Loucy (cell line): ENCODE measurements around the gene ZNF681.

Source experiments
- H2AFZ ChIP-seq: fragments of 200-600 bp; sonication (generic); 2 replicates; pipeline ENCODE4 v1.6.0; 2016; ENCODE audit warnings: antibody characterized with exemption, mild to moderate bottlenecking, low read length, moderate library complexity
- H3F3A ChIP-seq: fragments of 200-600 bp; 2 replicates; pipeline ENCODE4 v1.6.0; 2016; ENCODE audit warnings: antibody characterized with exemption, low read depth, mild to moderate bottlenecking
- H3K27me3 ChIP-seq: fragments of 200-600 bp; sonication (generic); 2 replicates; pipeline ENCODE4 v1.6.1; 2014; ENCODE audit warnings: low read length, mild to moderate bottlenecking; ENCODE audit not compliant: insufficient read depth, poor library complexity, severe bottlenecking
- H3K36me3 ChIP-seq: fragments of 200-600 bp; sonication (generic); 2 replicates; pipeline ENCODE4 v1.6.1; 2016; ENCODE audit warnings: low read length; ENCODE audit not compliant: insufficient read depth
- H3K4me1 ChIP-seq: fragments of 200-600 bp; sonication (generic); 2 replicates; pipeline ENCODE4 v1.5.1; 2014; ENCODE audit warnings: low read length, mild to moderate bottlenecking; ENCODE audit not compliant: insufficient read depth, poor library complexity, severe bottlenecking
- H3K4me2 ChIP-seq: fragments of 200-600 bp; sonication (generic); 2 replicates; pipeline ENCODE4 v1.6.0; 2014; ENCODE audit warnings: antibody characterized with exemption, low read length, low read depth, mild to moderate bottlenecking; ENCODE audit not compliant: poor library complexity, severe bottlenecking
- H3K4me3 ChIP-seq: fragments of 200-600 bp; sonication (generic); 2 replicates; pipeline ENCODE4 v1.5.1; 2014; ENCODE audit warnings: low read length, mild to moderate bottlenecking, mixed read lengths; ENCODE audit not compliant: poor library complexity, severe bottlenecking
- H3K79me2 ChIP-seq: fragments of 200-600 bp; sonication (generic); 2 replicates; pipeline ENCODE4 v1.6.1; 2014; ENCODE audit warnings: low read length; ENCODE audit not compliant: insufficient read depth
- H3K9ac ChIP-seq: fragments of 200-600 bp; sonication (generic); 2 replicates; pipeline ENCODE4 v1.6.0; 2014; ENCODE audit warnings: mild to moderate bottlenecking, low read depth, low read length, moderate library complexity; ENCODE audit not compliant: poor library complexity, severe bottlenecking
- H3K9me2 ChIP-seq: fragments of 200-600 bp; sonication (generic); replicated peaks from 2 replicates; pipeline ENCODE4 v1.6.1; 2016; ENCODE audit warnings: low read depth, low read length, mixed read lengths
- H3K9me3 ChIP-seq: fragments of 200-600 bp; sonication (generic); 2 replicates; pipeline ENCODE4 v1.6.1; 2014; ENCODE audit warnings: mild to moderate bottlenecking, antibody characterized with exemption, low read length, low read depth; ENCODE audit not compliant: insufficient read depth
- H4K20me1 ChIP-seq: fragments of 200-600 bp; sonication (generic); 2 replicates; pipeline ENCODE4 v1.6.0; 2014; ENCODE audit warnings: antibody characterized with exemption, low read length, mild to moderate bottlenecking; ENCODE audit not compliant: insufficient read depth, poor library complexity, severe bottlenecking
- CTCF ChIP-seq: fragments of 200-600 bp; sonication (generic); conservative IDR thresholded peaks from 2 replicates; pipeline ENCODE4 v1.5.1; 2014; ENCODE audit warnings: mild to moderate bottlenecking, antibody characterized with exemption, low read length
- EZH2phosphoT487 ChIP-seq: fragments of 200-600 bp; IDR thresholded peaks from 2 replicates; pipeline ENCODE4 v1.6.1; 2018; ENCODE audit warnings: antibody characterized with exemption, mild to moderate bottlenecking, moderate library complexity, borderline replicate concordance

The ZNF681 gene

GRCh38 chr19:23790641-23791488, 32.2 kb upstream of the ZNF681 start:
- Histone ChIP-seq H3K9ac (no peak overlapping the region), H3K9me3 (no peaks in the 10 kb centered on the region), H3K9me2 (no peaks in the 10 kb centered on the region), H3K4me1 (peaks cover 3% of the 10 kb centered on the region), H3K4me3 (no peak overlapping the region), H2AFZ (no peak overlapping the region), H3K27me3 (no peaks in the 10 kb centered on the region), H3K4me2 (no peak overlapping the region), H3K79me2 (no peaks in the 10 kb centered on the region; the same call in 1 of the 2 replicates), H4K20me1 (no peaks in the 10 kb centered on the region), H3K36me3 (no peaks in the 10 kb centered on the region), H3F3A (no peaks in the 10 kb centered on the region)
- no peak for TF ChIP-seq EZH2phosphoT487
- no peak for TF ChIP-seq CTCF

DNA sequence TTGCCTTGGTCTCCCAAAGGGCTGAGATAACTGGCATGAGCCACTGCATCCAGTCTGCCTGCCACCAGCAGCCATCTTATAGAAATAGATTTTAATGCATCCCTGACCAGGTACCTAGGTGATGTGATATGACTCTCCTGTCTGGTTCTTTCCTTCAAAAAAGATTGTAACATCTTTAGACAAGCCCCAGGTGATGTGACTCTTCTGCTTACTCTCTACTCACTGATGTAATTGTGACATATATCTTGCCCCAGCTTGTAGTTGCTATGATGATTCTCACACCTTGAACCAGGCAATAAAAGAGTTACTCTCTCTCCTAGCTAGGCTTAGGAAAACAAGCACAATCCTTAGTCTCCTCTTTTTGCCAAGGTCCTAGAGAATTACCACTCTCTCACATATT, 30.6 kb upstream of the ZNF681 start:
- TF ChIP-seq CTCF (no peak), EZH2phosphoT487 (no peak)
- no peaks in the 10 kb centered on the region for H3K79me2 ChIP-seq
- H3K36me3 ChIP-seq, result no peaks in the 10 kb centered on the region
- no peaks in the 10 kb centered on the region for H4K20me1 ChIP-seq
- H3K4me1 ChIP-seq, result peaks cover 3% of the 10 kb centered on the region
- H3K4me2 ChIP-seq, result no peak overlapping the region
- H3K9me3 ChIP-seq, result no peaks in the 10 kb centered on the region
- no peaks in the 10 kb centered on the region for H3K27me3 ChIP-seq
- H3F3A ChIP-seq, result no peaks in the 10 kb centered on the region
- no peak overlapping the region for H3K4me3 ChIP-seq
- H3K9me2 ChIP-seq, result no peaks in the 10 kb centered on the region
- H3K9ac ChIP-seq, result no peak overlapping the region
- H2AFZ ChIP-seq, result no peak overlapping the region

DNA sequence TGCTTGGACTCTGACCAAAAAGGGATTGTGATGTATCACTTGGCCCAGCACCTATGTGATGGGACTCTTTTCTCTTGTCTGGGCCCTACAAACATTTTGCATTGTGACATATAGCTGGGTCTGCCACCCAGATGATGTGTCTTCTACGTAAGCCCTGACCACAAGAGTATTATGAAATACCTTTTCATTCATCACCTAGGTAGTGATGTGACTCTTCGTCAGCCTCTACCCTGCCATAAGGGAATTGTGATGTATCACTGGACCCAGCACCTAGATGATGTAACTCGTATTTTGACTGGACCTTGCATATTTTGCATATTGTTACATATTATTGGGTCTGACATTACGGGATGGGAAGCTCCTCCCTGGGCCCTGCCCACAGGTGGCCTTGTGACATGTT, 29.7 kb upstream of the ZNF681 start:
- no peaks in the 10 kb centered on the region for H3K79me2 ChIP-seq
- no peak for TF ChIP-seq EZH2phosphoT487
- TF ChIP-seq CTCF, result no peak

More for the DNA sequence above, 29.7 kb upstream of the ZNF681 start:
- Histone ChIP-seq H3F3A (no peaks in the 10 kb centered on the region), H3K9ac (no peak overlapping the region), H4K20me1 (no peaks in the 10 kb centered on the region), H3K9me3 (no peaks in the 10 kb centered on the region), H3K27me3 (no peaks in the 10 kb centered on the region), H3K4me1 (peaks cover 3% of the 10 kb centered on the region), H3K4me2 (no peak overlapping the region), H3K4me3 (no peak overlapping the region), H3K9me2 (no peaks in the 10 kb centered on the region), H2AFZ (no peak overlapping the region), H3K36me3 (no peaks in the 10 kb centered on the region)
